Mucosa of descending colon (tissue), 3 donors: ENCODE data around the gene CDH16. TPM values are rescaled to one million over a fixed set of nuclear protein-coding genes. Genes with fewer than 3 reads are reported as not detected.
A peak's percentile ranks its signal among the peaks of the same experiment; 100 is the strongest.
"Not testable (repeated sequence)": the region's sequence is repeated elsewhere in the genome, so short reads cannot be mapped to it uniquely, and the experiment has no call there.

Source experiments
- ATAC-seq: fragments of 200-7000 bp; cut with Tn5 transposase; one replicate; pipeline ENCODE4 v1.9.1; 2020; ENCODE audit warnings: mild to moderate bottlenecking, moderate library complexity
- DNase-seq, 3 donors: peaks; one replicate each; pipeline ENCODE4 v3.0.0-alpha.2; 2020
- H3K36me3 ChIP-seq: fragments of 200-600 bp; one replicate; pipeline ENCODE4 v1.8.0; 2021; ENCODE audit warnings: low read depth, mild to moderate bottlenecking
- H3K4me1 ChIP-seq: fragments of 200-600 bp; one replicate; pipeline ENCODE4 v1.8.0; 2021; ENCODE audit warnings: low read depth, mild to moderate bottlenecking
- H3K4me3 ChIP-seq: fragments of 200-600 bp; one replicate; pipeline ENCODE4 v1.8.0; 2021; ENCODE audit warnings: mild to moderate bottlenecking
- H3K9me3 ChIP-seq: fragments of 200-600 bp; one replicate; pipeline ENCODE4 v1.8.0; 2021; ENCODE audit warnings: mild to moderate bottlenecking
- CTCF ChIP-seq: fragments of 200-600 bp; IDR thresholded peaks from one replicate; pipeline ENCODE4 v1.8.0; 2022; ENCODE audit warnings: antibody characterized with exemption, mild to moderate bottlenecking
- intact Hi-C, 2 donors: fragments of 100-400 bp; cut with DNase I in 1 of 2; cut with micrococcal nuclease in 1 of 2; formaldehyde crosslinking; loops; one replicate each; pipeline versions ENCODE4 v1.11.0 to v1.11.1; 2022; cut with DNase I, micrococcal nuclease
- total RNA-seq, 3 donors: library from RNA; stranded (reverse); fragmentation: NEBNext Ultra II Directional in 2 of 3; extraction: Animal tissue kit (Norgen Biotek cat#: 25700) in 2 of 3; gene quantifications; one replicate each; pipeline versions ENCODE4 v1.2.1 to v1.2.4, GENCODE V29; 2021 to 2023
- donor health status: DM: no; HTN: no; CAD: no; lungs with moderate emphysema.
- donor health status: DM: no; HTN: no; CAD: no.
- donor health status: DM: no; HTN: yes; CAD: no.

Gene CDH16
- total RNA-seq, 3 donors from 2014 or later = 0.13 to 0.78 (median 0.72) TPM

- ATAC-seq (peak; percentile 48), DNase-seq (peak in 2 of 3 donors; percentile 60 to 67)
- H3K36me3 ChIP-seq = no peaks in the 10 kb centered on the region
- TF ChIP-seq CTCF = no peak
- peaks cover 16% of the 10 kb centered on the region for H3K4me1 ChIP-seq
- no peak overlapping the region for H3K4me3 ChIP-seq
- intact Hi-C loops = no loop called here
- no peaks in the 10 kb centered on the region for H3K9me3 ChIP-seq
Measured at GRCh38 chr16:66948134-66948836, 29.6 kb upstream of the CDH16 start.

- no peaks in the 10 kb centered on the region for H3K9me3 ChIP-seq
- intact Hi-C loops = no loop called here
- H3K4me1 ChIP-seq = peaks cover 15% of the 10 kb centered on the region
- no peak overlapping the region for H3K4me3 ChIP-seq
- TF ChIP-seq CTCF = peak; percentile 71
- DNase-seq (peak; percentile 73 to 97 (median 84)), ATAC-seq (peak; percentile 87)
- no peaks in the 10 kb centered on the region for H3K36me3 ChIP-seq
Measured at GRCh38 chr16:66947302-66948065, 28.8 kb upstream of the CDH16 start.

- Histone ChIP-seq H3K36me3 (no peaks in the 10 kb centered on the region), H3K9me3 (no peaks in the 10 kb centered on the region), H3K4me3 (no peak overlapping the region), H3K4me1 (peaks cover 15% of the 10 kb centered on the region)
- no peak for DNase-seq
- intact Hi-C loops = no loop called here
- ATAC-seq = no peak
- no peak for TF ChIP-seq CTCF
Measured at GRCh38 chr16:66946974-66947301, 28.3 kb upstream of the CDH16 start.

- no peak for TF ChIP-seq CTCF
- intact Hi-C loops = no loop called here
- no peak for ATAC-seq
Measured at GRCh38 chr16:66946541-66946940, 27.9 kb upstream of the CDH16 start.

GRCh38 chr16:66945939-66946338 is 27.3 kb upstream of the CDH16 start:
- H3K4me3 ChIP-seq = no peak overlapping the region
- intact Hi-C loops = no loop called here
- H3K4me1 ChIP-seq = peaks cover 15% of the 10 kb centered on the region
- ATAC-seq = no peak
- TF ChIP-seq CTCF = no peak
- peaks cover 6% of the 10 kb centered on the region for H3K36me3 ChIP-seq
- no peak for DNase-seq
- H3K9me3 ChIP-seq = no peaks in the 10 kb centered on the region

More at GRCh38 chr16:66946541-66946940, 27.9 kb upstream of the CDH16 start:
- Histone ChIP-seq H3K4me3 (no peak overlapping the region), H3K36me3 (peaks cover 1% of the 10 kb centered on the region), H3K9me3 (no peaks in the 10 kb centered on the region), H3K4me1 (peaks cover 15% of the 10 kb centered on the region)
- peak in 1 of 3 donors; percentile 38 for DNase-seq

GRCh38 chr16:66944971-66945370 is 26.3 kb upstream of the CDH16 start:
- ATAC-seq = not testable (repeated sequence)

More at GRCh38 chr16:66944971-66945370, 26.3 kb upstream of the CDH16 start:
- H3K9me3 ChIP-seq, H3K4me3 ChIP-seq, intact Hi-C loops, DNase-seq: not testable (repeated sequence)
- peaks cover 15% of the 10 kb centered on the region for H3K4me1 ChIP-seq
- H3K36me3 ChIP-seq = peaks cover 14% of the 10 kb centered on the region
